Uterus (tissue), 4 donors: ENCODE measurements around the gene ADCK2. TPM values are rescaled to one million over a fixed set of nuclear protein-coding genes. Genes with fewer than 3 reads are reported as not detected.

Experiments
- DNase-seq, 2 donors: peaks; one replicate each; pipeline ENCODE4 v3.0.0-alpha.2; 2019 to 2020
- H3K27ac ChIP-seq, 2 donors: fragments of 200-600 bp; sonication (generic); 1 replicate in 1 of 2; 2 replicates in 1 of 2; pipeline ENCODE4 v1.5.1; 2016 to 2018
- H3K27me3 ChIP-seq, 2 donors: fragments of 200-600 bp; sonication (generic); one replicate each; pipeline ENCODE4 v1.5.1; 2018 to 2019; ENCODE audit warnings: control low read depth in 1 of 2
- H3K36me3 ChIP-seq, 2 donors: fragments of 200-600 bp; sonication (generic); one replicate each; pipeline ENCODE4 v1.5.1; 2019; ENCODE audit warnings: control low read depth in 1 of 2
- H3K4me1 ChIP-seq, 2 donors: fragments of 200-600 bp; sonication (generic); one replicate each; pipeline ENCODE4 v1.5.1; 2018 to 2019; ENCODE audit warnings: control low read depth in 1 of 2
- H3K4me3 ChIP-seq, 2 donors: fragments of 200-600 bp; sonication (generic); 1 replicate in 1 of 2; 2 replicates in 1 of 2; pipeline ENCODE4 v1.5.1; 2018 to 2019; ENCODE audit warnings: mild to moderate bottlenecking in 1 of 2
- H3K9me3 ChIP-seq, 2 donors: fragments of 200-600 bp; sonication (generic); one replicate each; pipeline ENCODE4 v1.5.1; 2019; ENCODE audit warnings: control low read depth in 1 of 2
- POLR2A ChIP-seq, 2 donors: fragments of 450-650 bp; IDR thresholded peaks; one replicate each; pipeline ENCODE4 v1.6.1; 2016; ENCODE audit warnings: antibody characterized with exemption in 2 of 2, mild to moderate bottlenecking in 1 of 2, moderate library complexity in 1 of 2
- intact Hi-C: fragments of 100-400 bp; cut with DNase I; formaldehyde crosslinking; loops from one replicate; pipeline ENCODE4 v1.15.1; 2023; ENCODE audit warnings: low total_unique reads
- total RNA-seq, 4 donors: library from RNA; depleted of rRNA in 3 of 4; stranded (reverse); fragments of >200 nt in 3 of 4; gene quantifications; one replicate each; pipeline versions ENCODE4 v1.1.0 to v1.2.4, GENCODE V29; 2014 to 2023
- TF ChIP-seq, protein P1 (sequence below), 4 experiments: fragments of 200-600 bp in 2 of 4; fragments of 450-650 bp in 2 of 4; sonication (generic) in 2 of 4; IDR thresholded peaks; one replicate each; pipeline ENCODE4 v1.5.1; 2016 to 2019; ENCODE audit warnings: antibody characterized with exemption in 4 of 4, mild to moderate bottlenecking in 2 of 4, moderate library complexity in 1 of 4
- donor health status: DM: yes; HTN: yes; CAD: no.

ADCK2 gene
- total RNA-seq, 4 donors from 2014 or later: 13.2 to 24.3 (median 22.4) TPM

DNA sequence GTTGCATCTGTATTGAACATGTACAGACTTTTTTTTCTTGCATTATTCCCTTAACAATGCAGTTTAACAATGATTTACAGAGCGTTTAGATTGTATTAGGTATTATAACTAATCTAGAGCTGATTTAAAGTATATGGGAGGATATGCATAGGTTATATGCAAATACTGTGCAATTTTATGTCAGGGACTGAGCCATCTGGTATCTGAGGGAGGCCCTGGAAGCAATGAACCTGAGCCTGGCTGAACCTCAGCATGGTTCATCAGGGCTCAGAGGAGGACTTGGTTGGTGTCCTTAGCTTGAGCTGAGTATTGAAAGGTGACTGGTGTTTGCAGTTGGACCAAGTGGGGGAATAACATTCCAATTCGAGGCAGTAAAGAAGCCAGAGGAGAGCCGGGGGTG lies 4.8 kb downstream of the ADCK2 start:
- H3K9me3 ChIP-seq: no peaks in the 10 kb centered on the region
- no peak overlapping the region for H3K4me3 ChIP-seq
- no peak for DNase-seq
- intact Hi-C loops: no loop called here
- no peaks in the 10 kb centered on the region for H3K4me1 ChIP-seq
- H3K27ac ChIP-seq: no peak overlapping the region
- no peaks in the 10 kb centered on the region for H3K27me3 ChIP-seq
- TF ChIP-seq POLR2A (IDR thresholded peaks at IDR 0.05): no peak
- TF ChIP-seq, protein P1, sequence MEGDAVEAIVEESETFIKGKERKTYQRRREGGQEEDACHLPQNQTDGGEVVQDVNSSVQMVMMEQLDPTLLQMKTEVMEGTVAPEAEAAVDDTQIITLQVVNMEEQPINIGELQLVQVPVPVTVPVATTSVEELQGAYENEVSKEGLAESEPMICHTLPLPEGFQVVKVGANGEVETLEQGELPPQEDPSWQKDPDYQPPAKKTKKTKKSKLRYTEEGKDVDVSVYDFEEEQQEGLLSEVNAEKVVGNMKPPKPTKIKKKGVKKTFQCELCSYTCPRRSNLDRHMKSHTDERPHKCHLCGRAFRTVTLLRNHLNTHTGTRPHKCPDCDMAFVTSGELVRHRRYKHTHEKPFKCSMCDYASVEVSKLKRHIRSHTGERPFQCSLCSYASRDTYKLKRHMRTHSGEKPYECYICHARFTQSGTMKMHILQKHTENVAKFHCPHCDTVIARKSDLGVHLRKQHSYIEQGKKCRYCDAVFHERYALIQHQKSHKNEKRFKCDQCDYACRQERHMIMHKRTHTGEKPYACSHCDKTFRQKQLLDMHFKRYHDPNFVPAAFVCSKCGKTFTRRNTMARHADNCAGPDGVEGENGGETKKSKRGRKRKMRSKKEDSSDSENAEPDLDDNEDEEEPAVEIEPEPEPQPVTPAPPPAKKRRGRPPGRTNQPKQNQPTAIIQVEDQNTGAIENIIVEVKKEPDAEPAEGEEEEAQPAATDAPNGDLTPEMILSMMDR (IDR thresholded peaks at IDR 0.05): no peak
- no peaks in the 10 kb centered on the region for H3K36me3 ChIP-seq

DNA sequence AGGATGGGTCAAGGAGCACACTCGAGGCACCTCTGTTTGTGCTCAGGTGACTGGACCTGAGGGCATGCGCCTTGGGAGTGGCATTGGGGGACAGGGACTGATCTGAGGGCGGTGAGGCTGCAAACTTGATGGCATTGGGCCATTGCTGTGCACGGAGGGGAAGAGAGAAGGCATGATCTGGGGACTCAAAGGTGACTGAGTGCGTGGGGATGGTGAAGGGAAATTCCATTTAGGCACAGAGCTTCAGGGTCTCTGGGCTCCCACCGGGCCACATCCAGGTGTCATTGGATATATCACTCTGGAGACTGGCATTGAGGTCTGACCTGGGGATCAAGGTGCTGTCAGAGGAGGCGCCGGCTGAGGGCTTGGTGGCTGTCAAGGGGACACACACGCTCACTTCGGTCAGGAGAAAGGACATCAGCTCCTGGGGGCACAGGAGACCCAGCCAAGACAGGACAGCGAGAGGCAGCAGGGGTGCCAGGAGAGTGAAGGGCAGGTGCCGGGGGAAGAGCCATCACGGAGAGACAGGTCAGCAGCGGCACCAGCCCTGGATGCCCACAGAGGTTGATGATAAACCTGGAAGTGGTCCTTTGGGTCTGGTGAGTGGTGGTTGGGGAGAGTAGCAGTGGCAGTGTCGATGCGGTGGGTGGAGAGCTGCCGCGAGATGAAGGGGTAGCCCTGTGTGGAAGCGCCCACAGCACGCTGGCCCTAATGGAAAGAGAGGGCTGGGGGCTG lies 5.5 kb downstream of the ADCK2 start:
- Histone ChIP-seq H3K9me3 (no peaks in the 10 kb centered on the region), H3K4me3 (no peak overlapping the region), H3K27ac (no peak overlapping the region), H3K36me3 (no peaks in the 10 kb centered on the region), H3K4me1 (no peaks in the 10 kb centered on the region), H3K27me3 (no peaks in the 10 kb centered on the region)
- intact Hi-C loops: no loop called here
- TF ChIP-seq, protein P1 (IDR thresholded peaks at IDR 0.05): no peak
- no peak for DNase-seq

DNA sequence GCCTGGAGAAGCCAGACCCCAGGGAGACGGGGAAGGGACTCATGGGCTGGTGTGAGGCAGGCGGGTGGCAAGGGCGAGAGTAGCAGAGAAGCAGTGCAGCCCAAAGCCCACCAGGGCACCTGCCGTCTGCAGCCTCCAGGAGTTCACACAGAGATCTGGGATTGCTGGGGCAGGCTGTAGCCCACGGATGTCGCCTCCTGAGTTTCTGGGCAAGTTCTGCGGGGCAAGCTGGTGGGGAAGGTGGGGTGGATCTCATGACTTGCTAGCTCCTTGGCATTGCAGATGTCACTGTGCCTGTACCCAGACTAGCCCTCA lies 6.0 kb downstream of the ADCK2 start:
- TF ChIP-seq, protein P1 (IDR thresholded peaks at IDR 0.05): no peak
- no peak for TF ChIP-seq POLR2A (IDR thresholded peaks at IDR 0.05)
- Histone ChIP-seq H3K9me3 (no peaks in the 10 kb centered on the region), H3K27me3 (no peaks in the 10 kb centered on the region), H3K4me3 (no peak overlapping the region), H3K36me3 (no peaks in the 10 kb centered on the region), H3K27ac (no peak overlapping the region), H3K4me1 (no peaks in the 10 kb centered on the region)
- no peak for DNase-seq
- intact Hi-C loops: no loop called here

DNA sequence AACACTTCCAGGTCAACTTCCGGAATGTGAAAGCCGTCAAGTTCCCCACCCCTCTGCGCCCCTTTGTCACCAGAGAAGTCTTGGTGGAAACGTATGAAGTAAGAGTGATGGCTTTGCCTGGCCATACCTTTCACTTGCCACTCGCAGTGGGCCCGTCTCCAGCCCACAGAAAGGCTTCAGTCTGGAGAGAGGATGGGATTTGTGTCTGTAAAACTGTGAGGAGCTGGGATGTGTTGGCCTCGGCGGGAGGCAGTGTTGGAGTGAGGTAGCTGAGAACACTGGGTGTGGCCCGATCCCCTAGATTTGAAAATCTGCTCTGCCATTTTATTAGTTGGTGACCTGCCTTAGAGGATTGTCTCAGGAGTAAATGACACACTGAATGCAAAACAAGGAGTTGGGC lies 6.4 kb downstream of the ADCK2 start:
- no peaks in the 10 kb centered on the region for H3K9me3 ChIP-seq
- TF ChIP-seq, protein P1 (IDR thresholded peaks at IDR 0.05): no peak
- TF ChIP-seq POLR2A (IDR thresholded peaks at IDR 0.05): no peak
- DNase-seq: no peak
- no peaks in the 10 kb centered on the region for H3K27me3 ChIP-seq
- intact Hi-C loops: no loop called here
- no peak overlapping the region for H3K4me3 ChIP-seq
- H3K4me1 ChIP-seq: no peaks in the 10 kb centered on the region
- no peaks in the 10 kb centered on the region for H3K36me3 ChIP-seq
- H3K27ac ChIP-seq: no peak overlapping the region

DNA sequence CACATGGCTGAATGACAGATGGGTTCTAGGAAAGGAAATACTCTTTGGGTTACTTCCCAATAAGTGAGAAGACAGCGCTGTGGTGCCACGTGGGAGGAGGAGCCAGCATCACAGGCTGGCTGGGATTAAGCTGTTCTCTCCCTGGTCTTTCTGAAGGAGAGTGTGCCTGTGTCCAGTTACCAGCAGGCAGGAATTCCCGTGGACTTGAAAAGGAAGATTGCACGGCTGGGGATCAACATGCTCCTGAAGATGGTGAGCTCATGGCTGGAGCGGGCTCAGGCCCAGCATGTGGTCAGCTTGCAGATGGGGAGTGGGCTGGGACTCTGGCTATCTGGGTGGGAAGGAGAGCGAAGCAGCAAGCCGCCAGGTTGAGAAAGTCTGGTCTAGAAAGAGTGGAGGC lies 8.1 kb downstream of the ADCK2 start:
- intact Hi-C loops: no loop called here
- no peak for DNase-seq
- H3K36me3 ChIP-seq: no peaks in the 10 kb centered on the region
- TF ChIP-seq, protein P1 (IDR thresholded peaks at IDR 0.05): no peak
- TF ChIP-seq POLR2A (IDR thresholded peaks at IDR 0.05): no peak
- no peaks in the 10 kb centered on the region for H3K9me3 ChIP-seq
- H3K4me1 ChIP-seq: no peaks in the 10 kb centered on the region
- no peak overlapping the region for H3K27ac ChIP-seq
- H3K4me3 ChIP-seq: no peak overlapping the region
- H3K27me3 ChIP-seq: no peaks in the 10 kb centered on the region
